GM21515 (cell line): ENCODE results near the gene DSCAML1.

Source experiments
- ATAC-seq: cut with Tn5 transposase; IDR thresholded peaks from one replicate; pipeline ENCODE4 v1.9.1; 2021; ENCODE audit not compliant: unreplicated experiment

DSCAML1 gene

GRCh38 chr11:117731722-117732290 lies 65.2 kb downstream of the DSCAML1 start:
- no peak for ATAC-seq

GRCh38 chr11:117730208-117730800 lies 66.7 kb downstream of the DSCAML1 start:
- ATAC-seq = no peak

DNA sequence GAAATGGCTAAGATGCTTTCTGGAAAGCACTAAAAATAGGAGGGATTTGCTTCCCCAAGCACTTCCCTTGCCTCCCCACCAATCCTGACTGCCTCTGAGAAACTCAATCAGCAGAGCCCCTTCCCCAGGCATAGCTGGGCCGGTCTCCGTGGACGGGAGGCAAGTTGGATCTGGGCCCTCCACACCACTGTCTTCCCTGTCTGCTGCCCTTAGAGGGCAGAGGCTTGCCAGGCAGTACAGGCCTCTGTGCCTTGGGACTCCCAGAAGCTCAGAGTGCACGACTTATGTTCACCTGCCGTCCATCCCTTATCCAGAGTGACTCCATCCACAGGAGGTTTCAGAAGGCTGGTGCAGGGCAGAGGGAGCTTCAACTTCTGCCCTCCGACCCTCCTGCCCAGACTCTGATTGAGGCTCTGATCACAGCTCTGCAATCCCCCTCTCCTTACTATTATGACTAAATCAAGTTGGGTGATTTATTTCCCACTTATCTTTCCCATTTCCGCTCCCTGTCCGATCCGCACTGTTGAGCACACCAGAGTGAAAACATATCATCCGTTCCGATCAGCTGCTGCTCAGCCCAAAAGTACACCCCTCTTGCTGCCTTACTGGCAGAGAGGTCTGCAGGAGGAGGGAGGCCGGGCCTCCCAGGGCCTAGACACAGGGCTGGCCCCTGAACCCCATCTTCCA lies 71.8 kb downstream of the DSCAML1 start:
- ATAC-seq = no peak

DNA sequence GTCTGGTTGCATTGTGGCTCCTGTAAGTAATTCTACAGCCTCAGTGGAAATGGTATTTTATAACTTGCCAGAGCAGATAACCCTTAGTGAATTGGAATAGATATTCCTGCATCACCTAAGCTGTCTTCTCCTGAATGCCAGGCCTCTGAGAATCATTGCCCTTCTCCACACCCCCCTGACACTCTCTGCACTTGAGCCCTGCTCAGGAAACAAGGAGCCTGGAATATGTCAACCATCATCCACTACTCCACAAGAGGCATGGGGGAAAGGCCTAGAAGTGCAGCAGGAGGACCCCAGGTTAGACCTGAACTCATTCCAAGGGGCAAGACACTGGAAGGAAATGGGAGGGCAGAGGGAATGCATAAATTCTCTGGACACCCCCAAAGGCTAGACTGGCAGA lies 72.4 kb downstream of the DSCAML1 start:
- no peak for ATAC-seq

- no peak for ATAC-seq
These were observed 72.9 kb downstream of the DSCAML1 start for GRCh38 chr11:117724104-117724503.

- no peak for ATAC-seq
These were observed 73.6 kb downstream of the DSCAML1 start for GRCh38 chr11:117723277-117724024.

GRCh38 chr11:117722082-117722481 lies 74.9 kb downstream of the DSCAML1 start:
- no peak for ATAC-seq

DNA sequence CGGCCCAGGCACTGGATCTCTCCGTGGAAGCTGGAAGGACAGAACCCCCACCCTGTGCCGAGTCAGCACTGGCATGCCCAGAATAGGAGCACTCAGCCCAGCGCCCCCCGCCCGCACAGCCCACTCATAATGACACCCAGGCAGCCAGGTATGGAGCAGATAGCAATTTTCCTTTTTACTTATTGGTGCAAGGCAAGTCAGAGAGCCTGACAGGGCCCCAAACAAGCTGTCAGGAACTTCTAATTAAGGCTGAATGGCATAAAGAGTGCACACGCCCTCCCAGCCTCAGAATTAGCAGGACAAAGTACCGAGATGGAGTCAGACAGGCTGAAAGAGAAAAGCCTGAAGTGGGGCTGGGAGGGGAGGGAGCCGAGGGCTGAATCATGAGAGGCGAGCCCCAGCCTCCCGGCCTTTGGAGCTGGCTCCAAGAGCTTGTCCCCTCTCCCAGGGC lies 76.9 kb downstream of the DSCAML1 start:
- no peak for ATAC-seq

DNA sequence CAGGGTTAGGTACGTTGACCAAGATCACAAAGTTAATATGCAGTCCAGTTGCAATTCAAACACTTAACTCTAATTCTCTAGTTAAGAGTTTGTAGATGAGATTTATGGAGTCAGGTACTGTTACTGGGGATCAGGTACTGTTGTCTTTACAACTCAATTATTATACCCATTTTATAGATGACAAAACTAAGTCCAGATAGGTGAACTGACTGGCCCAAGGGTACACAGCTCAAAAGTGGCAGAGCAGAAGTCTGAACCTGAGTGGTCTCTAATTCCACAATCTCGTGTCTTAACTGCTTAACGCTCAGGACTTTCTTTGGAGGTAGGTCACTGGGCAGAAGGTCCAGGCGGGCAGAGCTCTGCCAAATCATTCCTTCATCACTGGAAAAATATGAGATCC lies 77.5 kb downstream of the DSCAML1 start:
- ATAC-seq = no peak

DNA sequence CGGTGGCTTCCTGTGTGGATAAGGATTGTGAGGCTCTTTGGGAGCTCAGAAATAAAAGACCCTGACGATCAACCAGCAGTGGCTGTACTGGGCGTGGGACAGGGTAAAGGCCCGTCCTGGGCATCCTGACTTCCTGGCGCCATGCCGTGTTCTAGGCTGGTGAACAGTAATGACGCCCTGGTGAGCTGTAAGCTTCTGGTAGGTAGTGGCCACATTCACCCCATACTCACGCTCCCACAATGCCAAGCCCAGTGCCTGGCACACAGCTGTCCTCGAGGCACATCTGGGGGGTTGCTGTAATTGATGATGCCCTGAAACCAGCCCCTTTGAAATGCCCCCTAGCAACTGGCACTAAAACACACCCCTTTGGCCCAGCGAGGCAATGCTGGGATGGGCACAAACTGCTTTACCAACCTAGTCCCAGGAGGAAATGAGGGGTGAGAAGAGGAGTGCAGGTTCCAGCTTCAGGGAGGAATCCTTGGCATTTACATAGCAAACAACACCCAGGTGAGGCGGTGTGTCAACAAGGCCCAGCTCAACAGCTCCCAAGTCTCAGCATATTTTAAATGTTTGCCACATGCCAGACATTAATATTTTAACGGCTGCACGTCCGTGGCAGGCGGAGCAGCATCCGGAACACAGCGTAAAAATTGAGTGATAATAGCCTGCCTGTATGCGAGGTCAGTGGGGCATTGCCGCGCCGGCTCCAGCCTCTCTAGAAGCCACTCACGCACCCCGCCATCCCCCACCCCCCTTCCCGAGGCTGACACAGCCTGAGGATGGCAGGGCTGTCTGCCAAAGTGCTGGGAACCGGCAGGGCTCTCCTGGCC lies 79.3 kb downstream of the DSCAML1 start:
- no peak for ATAC-seq

GRCh38 chr11:117716521-117717440 lies 80.2 kb downstream of the DSCAML1 start:
- no peak for ATAC-seq

- ATAC-seq = no peak
These were observed 81.2 kb downstream of the DSCAML1 start for GRCh38 chr11:117715801-117716200.

DNA sequence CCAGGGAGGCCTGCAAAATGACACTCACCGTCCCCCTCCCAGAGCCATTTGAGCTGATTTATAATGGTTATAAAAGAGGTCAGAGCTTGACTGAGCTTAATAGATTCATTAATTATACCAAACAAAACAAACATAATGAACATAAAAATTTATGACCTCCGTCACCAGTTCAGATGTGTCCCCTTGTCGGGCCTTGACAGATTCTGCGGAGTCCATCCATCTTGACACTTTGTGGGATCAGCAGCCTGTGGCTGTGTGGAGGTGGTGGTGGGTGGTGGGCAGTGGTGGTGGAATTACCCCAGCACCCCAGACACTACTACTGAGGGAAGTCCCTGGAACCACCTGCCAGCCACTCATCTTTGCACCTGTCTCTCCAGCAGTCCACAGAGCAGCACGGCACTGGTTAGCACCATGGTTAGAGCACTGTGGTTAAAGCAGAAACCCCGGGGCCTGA lies 83.5 kb downstream of the DSCAML1 start:
- no peak for ATAC-seq

- no peak for ATAC-seq
These were observed 84.5 kb downstream of the DSCAML1 start for GRCh38 chr11:117712530-117712929.

- no peak for ATAC-seq
These were observed 85.7 kb downstream of the DSCAML1 start for GRCh38 chr11:117711331-117711730.

GRCh38 chr11:117710211-117710610 lies 86.8 kb downstream of the DSCAML1 start:
- ATAC-seq = no peak

GRCh38 chr11:117706322-117706814 lies 90.6 kb downstream of the DSCAML1 start:
- ATAC-seq = no peak

DNA sequence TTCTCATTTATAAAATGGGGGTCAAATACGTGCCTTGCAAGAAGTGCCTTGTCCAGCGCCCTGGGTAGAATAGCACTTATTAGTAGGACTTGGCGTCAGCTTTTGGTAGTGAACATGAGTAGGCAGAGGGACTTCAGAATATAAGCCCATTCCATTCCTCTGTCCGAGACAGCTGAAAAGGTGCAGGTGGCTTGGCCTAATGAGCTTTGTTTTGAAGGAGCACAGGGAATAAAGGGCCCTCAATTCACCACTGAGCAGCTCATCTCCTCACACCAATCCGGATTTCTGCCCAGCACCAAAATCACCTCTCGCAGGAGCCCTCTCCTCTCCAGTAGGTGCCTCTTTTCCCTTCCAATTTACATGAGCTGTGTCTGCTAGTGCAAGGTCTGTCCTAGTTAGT lies 91.2 kb downstream of the DSCAML1 start:
- ATAC-seq = no peak

DNA sequence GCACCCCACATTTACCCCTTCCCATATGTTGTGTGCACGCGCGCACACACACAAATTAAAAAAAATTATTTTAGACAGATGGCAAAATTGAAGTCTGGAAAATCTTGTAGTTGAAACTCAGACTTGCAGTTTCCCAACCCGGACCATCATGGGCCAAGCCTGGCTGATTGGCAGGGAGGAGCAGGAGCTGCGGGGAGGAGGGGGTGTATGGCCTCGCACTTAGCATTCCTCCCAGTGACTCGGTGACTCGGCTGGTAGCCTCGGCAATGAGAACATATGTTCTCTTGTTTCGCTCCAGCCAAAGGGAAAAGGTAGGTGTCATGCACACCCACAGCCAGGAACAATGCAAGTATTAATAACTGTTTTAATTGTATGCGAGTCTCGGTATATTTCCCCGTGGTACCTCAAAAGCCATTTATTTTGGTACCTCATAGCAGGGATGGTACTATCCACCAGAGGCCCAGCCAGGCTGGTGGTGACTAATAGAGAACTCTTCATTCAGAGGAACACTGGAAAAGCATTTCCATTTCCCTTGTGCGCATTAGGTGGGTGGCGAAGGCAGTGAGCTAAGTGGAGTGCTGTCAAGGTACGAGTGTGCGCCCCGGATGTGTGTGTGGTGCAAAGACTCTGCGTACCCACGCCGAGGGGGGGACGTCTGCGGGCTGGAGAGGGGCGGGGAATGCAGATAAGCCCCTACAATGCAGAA lies 92.5 kb downstream of the DSCAML1 start:
- ATAC-seq = no peak
